DMS153 treated with DMSO at 0.1 percent for 48 hours (cell line): Measurements from ENCODE around the gene GLIS1.

ENCODE experiments used
- DNase-seq: peaks from one replicate; lab custom pipeline; 2025; ENCODE audit not compliant: unreplicated experiment; lab: John Stamatoyannopoulos, UW

GLIS1 gene

DNA sequence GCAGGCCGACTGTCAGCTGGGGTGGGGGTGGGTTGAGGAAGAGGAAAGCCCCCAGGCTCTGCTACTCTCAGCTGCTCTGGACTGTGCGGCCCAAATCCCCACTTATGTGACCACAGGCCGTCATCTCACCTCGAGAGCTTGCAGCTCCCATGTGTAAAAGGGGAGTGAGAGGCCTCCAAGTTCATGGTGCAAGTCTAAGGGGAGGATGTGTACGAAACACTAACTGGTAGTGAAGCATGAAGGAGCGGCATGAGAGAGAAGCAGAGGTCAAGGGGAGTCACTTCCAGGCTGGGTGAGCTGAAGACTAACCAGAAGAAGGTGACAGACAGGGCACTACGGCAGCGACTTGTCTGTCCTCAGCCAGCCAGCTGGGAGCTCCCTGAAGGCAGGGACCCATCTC lies 43.8 kb downstream of the GLIS1 start:
- DNase-seq, result no peak

DNA sequence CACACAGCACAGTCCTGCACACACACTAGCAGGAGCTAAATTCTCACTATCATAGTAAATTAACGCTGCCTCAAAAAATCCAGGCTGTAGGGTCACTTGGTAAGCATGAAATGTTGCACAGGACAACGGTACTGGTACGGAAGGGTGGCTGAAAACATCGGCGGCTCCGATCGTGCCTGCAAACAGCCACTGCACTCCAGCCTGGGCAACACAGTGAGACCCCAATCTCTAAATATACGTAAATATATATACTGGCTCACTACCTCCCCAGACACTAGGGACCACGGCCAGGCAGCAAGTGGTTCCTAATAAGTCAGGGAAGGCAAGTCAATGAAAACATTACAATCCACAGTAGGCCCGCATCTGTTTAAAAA lies 44.3 kb downstream of the GLIS1 start:
- DNase-seq, result no peak

DNA sequence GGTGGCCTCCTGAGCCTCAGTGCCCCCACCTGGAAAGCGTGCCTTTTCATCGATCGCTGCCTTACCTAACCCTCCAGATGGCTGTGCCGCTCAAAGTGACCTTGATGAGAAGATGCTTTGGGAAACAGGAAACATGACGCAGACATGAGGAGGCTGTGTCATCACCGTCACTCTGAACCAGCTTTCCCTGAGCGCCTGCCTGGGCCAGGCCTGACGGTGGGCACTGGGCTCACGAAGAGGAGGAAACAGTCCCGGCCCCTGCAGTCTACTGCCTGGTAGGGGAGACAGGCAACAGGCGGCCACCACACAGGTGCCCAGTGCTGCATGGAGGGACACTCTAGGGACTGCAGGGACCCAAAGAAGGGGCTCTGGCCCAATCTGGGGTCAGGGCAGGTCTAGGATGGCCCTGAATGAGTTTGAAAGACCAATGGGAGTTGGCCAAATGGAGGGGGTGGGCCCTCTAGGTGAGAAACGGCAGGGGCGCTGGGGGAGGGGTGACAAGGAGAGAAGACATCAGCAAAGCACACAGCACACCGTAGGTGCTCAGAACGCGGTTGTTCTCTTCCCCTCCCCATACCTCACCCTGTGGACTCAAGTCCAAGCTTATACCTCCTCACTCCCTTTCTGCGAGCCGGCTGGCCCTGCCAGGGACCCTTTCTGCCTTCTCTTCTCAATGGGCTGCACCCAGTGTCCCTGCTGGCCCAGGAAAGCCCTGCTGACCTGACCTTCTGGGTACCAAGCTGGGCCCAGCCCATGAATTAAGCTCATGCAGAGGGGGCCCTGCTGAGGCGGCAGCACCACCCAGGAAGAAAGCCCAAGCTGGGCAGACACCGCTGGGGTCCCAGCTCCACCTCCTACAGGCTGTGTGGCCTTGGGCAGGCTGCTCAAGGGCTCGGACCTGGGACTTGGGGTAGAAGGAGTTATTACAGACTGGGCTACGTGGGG lies 44.9 kb downstream of the GLIS1 start:
- no peak for DNase-seq

DNA sequence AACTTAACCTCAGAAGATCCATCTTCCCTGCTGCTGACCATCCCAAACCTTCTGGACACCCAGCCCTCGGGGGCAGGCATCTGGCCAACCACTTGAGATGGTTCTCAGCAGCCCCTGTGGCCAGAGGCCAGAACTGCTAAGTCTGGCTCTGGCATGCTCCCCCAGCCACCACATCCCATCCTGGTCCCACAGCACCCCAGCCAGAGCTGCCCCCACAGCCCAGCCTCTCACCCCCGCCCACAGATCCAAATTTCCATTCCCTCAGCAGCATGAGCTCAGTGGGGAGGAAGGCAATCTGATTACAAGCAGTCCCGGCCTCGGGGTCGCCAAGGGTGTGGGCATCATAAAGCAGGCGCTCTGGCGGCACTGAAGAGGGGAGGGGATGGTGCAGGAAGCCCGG lies 45.6 kb downstream of the GLIS1 start:
- DNase-seq, result no peak

DNA sequence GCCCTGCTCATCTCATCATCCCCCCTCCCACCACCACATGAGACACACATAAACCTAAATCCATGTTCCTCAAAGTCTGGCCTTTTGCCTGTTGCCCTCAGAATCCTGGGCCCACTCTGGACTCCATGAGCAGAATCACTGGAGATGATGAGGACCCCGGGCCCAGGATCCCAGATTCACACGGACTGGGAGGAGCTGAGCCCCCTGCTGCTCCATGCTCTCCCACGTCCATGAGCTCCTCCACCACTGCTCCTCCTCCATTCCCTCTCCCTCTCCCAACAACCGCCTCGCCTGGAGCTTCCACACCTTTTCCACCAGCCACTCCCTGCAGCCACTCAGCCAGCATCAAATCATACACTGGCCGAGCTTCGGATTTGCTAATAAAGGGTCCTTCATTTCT lies 47.6 kb downstream of the GLIS1 start:
- DNase-seq, result no peak

DNA sequence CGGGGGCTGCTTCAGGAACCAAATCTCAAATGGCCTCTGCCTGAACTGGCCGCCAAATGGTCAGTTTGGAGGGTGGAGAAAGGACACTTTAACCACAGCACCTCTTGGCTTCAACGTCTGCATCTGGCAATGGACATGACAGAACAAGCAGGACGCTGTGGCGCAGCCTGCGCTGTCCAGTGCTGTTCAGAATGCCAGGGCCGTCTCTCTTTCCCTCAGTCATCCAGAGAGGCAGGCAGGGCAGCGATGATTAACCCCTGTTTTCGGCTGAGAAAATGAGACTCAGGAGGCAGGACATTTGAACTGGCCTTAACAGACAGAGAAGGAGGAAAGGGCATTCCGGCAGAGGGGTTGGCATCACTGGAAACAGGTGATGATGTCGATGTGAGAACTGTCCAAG lies 48.6 kb downstream of the GLIS1 start:
- no peak for DNase-seq

DNA sequence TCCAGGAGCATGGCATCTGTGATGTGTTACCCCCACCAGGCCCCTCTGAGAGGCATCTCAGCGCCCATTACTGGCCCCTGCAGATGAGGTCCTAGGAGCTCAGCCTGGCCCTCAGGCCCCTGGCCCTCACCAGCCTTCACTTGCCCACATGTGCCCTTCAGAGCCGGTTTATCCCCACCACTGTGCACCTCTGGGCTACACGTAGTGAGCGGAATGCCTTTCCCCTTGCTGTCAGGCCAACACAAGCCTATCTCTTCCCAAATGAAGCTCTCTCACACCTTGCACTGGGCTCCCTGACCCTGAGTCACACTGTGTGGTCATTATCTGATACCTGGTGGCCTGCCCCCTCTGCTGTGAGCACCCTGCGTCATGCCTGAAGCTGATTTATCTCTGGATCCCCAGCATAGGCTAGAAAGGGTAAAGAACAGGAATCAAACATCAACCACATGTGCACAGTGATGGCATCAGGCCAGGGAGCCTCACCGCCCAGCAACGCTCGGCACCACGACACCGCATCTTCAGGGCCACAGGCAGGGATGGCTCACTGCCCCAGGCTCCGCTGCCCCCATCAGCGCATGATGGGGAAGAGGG lies 49.1 kb downstream of the GLIS1 start:
- DNase-seq, result no peak

DNA sequence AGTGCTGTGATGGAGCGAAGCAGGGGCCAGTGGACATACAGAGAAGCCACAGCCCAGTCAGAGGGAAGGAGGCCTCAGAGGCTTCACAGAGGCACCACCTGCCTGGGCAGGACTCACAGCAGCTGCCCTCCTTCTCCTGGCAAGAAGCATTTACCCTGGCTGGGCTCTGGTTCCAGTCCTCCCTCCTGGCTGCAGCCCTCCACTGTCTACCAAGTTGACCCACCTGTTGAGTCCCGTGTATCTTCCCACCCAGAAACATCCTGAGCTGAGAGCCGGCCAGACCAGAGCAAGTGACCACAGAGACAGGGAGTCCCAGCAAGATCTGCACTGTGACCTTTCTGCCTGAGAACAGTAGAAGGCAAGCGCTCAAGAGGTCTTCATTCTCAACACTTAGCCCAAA lies 49.7 kb downstream of the GLIS1 start:
- no peak for DNase-seq

DNA sequence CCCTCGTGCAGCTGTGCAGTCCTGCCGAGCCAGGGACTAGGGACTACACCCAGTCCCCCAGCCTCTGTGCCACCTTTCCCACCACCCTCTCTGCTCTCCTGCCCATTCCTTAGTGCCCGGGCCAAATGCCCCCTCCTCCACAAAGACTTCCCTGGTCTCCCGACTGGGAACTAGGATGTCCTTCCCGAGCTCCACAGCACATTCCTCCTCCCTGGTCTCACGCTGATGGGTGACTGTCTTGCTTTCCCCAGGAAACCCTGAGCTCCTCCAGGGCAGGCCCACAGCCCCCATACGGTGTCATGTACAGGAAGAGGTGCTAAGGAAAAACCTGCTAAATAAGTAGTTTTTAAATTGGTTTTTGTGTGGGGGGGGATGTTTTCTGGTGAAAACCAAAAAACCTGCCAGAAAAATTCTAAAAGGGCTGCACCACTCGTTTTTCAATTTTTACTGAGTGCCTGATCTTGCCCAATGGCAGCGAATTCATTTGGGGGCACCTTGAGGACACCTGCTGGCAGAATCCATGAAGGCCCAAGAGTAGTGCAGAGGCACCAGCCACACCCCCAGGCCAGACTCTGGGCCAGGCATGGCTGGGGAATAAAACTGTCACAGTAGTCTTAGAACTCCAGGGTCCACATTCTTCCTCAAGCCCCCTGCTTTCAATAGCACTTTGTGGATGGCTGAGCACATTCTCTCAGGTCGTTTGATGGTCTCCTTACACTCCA lies 50.4 kb downstream of the GLIS1 start:
- DNase-seq, result no peak

DNA sequence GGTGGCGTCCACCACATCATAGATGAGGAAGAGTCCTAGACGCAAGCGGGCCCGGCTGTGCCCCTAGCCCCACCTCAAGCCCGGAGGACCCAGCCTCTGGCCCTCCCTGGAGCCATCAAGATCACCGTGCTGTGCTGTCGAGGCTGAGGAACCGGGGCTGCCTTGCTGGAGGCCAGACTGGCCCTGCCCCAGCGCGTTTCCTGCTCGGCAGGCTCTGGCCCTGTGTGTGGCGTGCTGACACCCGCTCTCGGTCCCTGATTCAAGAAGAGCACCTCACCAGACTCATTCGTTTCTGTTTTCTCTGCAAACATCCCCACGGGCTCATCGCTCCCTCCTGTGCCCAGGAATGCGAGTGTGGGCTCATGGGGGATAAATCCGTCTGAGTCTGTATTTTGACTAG lies 51.1 kb downstream of the GLIS1 start:
- no peak for DNase-seq

DNA sequence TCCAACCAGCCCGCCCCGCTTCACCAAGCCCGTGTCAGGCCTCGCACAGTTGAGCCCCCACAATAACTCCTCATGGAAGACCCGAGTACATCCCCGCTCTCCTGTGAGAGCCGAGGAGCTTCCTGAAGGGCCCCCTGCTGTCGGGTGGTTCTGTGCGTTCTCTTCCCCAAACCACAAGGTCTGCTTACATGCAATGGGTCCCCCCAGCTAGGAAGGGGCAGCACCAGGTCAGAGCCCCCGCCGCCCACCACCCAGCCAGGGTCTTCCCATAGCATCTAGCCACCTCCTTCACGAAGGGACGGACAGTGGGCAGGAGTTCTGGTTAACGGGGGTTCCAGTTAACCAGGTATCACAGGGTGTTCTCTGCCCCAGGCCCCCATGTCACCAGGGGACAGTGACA lies 51.5 kb downstream of the GLIS1 start:
- DNase-seq, result no peak

DNA sequence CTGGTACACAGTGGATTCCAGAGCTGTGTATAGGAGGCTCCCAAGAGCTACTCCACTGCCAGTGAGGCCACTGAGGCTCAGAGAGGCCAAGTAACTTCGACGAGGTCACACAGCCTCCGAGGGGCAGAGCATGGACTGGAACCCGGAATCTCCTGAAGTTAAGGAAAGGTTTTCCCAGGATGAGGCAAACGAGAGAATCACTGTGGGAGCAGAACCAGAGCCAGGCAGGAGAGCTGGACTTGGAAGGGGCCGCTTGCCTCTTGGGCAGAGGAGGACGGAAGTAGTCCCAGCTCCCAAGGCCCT lies 52.0 kb downstream of the GLIS1 start:
- DNase-seq, result no peak

DNA sequence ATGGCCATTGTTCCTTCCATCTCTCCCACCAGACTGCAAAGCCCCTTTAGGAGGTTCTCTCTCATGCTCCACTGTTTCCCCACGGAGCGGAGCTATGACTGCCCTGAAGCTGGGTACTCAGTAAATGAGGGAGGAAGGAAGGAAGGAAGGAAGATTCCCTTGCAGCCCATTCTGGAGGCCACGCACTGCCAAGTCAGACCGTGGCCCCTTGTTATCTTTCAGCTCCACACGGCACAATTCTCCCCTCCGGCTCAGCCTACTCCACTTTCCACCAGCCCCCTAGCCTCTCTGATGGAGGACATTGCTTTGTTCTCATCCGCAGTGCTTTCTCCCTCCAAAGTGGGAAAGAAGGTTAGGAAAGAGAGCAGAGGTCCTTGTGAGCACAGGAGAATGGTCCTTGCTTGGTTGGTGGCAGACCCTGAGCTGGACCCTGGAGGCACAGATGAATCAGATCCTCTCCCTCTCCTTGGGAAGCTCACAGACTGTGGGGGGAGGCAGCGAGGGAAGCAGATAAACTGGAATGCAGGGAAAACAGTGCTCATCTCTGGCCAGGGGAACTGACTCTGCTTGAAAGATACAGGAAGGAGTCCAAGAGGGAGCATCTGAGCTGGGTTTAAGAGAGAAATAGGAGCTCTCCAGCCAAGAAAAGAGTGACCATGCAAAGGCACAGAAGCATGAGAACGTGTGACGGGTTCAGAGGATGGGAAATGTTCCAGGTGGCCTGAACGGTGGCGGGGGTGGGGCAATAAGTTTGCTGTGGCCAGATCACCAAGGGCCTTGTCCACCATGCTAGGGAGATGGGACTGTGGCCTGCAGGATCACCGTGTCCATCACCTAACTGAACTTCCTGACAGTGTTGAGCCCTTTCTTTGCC lies 52.6 kb downstream of the GLIS1 start:
- no peak for DNase-seq

DNA sequence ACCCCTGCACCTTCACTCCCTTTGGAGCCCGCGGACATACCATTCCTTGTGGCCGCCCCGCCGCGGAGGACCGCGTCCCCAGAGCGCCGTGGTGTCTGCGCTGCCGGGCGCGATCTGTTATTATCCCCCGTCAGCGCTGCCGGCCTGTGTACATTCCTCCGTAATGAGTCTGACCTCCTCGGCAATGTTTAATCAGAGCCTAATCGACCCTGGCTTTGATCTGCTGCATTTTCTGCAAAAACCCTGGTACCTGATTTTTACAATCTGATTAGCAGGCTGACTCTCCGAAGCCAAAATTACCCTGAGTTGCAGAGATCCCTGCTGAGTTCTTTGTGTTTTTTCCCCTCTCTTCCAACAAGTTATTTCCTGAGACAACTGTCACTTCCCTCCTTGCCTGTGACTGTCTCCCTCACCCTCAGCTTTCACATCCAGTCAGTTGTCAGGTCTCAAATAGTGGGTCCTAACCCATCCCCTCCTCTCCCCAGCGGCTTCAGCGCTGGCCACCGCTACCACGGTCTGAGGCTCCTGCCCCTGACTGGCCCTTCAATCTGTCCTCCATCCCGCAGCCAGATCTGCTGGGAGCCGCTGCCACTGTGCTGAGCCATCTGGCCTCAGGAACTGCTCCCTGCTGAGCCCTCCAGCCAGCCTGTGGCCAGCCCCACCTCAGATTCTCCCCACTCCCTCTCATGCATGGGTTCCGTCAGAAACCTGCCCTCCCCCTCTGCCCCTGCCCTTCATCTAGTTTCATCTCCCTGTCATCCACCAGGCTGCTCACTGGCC lies 53.5 kb downstream of the GLIS1 start:
- no peak for DNase-seq

DNA sequence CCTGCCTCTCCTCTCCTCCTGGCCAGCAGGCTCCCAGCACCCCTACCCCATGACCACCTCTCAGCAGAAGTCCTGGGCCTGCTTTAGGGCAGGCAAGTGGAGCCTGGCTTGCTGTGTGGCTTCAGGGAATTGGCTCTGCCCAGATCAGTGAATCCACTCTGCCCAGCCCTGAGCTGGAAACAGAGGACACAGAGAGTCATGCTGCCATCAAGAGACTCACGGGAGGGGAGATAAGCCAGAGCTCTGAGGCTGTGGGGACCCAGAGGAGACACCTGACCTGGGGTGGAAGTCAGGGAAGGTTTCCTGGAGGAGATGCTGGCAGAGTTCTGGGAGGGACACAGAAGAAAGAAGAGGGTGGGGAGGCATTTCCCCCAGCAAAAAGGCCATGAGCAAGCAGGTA lies 54.2 kb downstream of the GLIS1 start:
- DNase-seq, result no peak

DNA sequence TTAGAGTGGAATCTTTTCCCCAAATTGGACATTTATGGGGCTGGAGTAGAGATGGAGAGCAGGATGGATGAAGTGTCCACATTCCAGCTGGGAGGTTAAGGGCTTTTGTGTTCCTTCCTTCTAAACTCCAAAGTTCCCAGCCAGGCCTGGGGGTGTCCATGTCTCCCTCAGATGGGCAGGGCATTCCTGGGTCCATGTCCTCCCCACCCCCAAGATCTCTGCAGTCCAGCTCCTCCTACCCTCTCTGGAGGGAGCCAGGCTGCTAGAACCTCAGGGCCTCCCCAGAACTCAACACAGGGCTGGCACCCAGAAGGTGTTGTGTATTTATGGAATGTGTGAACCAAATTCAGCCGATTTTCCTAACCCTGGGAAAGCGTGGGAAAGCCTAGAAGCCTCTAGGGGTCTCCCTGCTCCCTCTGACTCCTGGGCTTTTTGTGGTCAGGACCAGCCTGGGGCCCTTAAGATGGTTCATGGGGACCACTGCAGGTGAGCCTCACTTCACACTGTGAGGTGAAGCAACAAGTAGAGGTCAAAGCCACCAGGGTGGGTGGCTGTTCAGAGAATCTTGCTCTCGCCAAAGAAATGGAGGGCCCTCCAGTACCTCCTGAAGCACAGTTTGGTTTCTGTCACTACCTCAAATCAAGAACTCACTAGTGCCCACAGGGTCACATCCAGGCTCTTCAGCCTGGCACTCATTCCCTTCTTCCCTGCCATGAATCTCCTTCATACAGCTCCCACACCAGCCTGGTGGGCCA lies 54.8 kb downstream of the GLIS1 start:
- no peak for DNase-seq

DNA sequence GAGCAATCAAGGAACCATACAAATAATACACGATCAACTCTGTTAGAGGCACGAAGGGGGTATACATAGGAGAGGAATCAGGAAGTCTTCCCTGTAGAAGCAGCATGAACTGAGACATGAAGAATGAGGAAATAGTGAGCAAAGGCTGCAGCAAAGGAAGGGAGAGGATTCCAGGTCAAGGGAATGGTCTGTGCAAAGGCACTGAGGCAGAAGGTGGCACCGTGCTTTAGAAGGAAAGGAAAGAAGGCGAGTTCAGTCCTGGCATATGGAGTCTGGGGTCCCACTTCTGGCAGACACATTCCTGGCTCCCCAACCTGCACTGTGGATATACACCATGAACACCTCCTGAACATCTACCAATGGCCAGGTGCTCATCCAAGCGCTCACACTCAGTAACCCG lies 56.1 kb downstream of the GLIS1 start:
- DNase-seq, result no peak

DNA sequence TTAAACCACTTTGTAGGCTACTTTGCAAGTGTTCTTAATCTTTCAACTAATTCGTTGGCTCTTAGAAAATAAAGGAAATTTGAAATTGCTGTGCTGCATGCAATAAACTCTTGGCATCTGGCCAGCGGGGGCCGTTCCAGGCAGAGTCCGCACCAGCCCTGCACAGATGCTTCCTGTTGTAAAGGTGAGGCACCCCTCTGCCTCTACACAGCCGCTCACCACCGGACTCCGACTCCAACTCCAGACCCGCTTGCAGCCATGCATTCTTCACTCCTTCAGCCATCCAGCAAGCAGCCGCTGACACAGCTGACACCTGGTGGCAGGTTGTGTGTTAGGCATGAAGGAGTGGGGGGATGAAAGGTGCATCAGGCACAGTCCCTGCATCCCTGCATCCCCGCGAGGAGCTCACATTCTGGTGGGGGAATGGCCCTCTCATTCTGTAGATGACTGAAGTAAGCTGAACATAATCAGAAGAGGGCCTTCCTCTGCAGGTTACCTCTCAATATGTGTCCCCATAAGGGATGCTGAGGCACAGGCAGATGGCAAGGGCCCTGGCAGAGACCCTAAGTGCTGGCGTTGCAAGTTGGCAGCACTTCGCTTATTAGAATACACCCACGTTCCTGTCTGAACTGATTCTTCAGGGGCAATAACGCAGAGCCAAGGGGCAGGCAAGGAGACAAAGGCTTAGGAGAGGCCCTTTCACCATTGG lies 56.8 kb downstream of the GLIS1 start:
- peak; percentile 35 for DNase-seq

DNA sequence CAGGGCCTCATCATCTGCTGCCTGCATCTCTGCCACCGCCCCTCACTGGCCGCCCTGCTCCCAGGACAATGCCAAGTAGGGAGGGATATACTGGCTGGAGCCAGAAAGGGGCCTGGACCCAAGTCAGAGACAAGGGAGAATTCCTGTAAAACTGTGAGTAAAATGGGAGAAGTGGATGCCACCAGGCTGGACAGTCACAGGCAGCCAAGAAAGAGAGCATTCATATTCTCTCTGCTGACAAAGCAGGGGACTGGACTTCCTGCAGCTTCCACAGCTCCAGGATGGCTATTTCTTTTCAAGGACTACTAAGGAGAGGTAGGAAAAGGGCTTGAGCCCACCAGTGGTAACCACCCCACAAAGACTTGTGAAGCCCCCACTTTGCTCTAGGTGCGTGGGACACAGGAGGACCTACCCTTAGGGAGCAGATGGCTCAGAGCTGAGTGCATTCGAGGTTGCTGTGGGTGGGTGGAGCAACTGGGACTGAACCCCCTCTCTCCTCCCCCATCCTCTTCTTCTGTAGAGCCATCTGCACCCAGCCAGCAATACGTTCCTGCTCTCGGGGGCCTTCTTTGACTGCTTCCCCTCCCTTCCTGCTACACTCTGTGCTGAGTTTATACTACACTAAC lies 57.5 kb downstream of the GLIS1 start:
- DNase-seq, result no peak
